ENCODE measurements around the gene FRYL.
A peak's percentile ranks its signal among the peaks of the same experiment; 100 is the strongest.

Gene FRYL

GRCh38 chr4:48781968-48782367, 1.9 kb upstream of the FRYL start:
- TF ChIP-seq CTCF (IDR thresholded peaks at IDR 0.05; ENCODE audit: insufficient read depth, low read length, poor library complexity, severe bottlenecking) = no peak
- no peak for TF ChIP-seq EZH2phosphoT487 (conservative IDR thresholded peaks at IDR 0.05; ENCODE audit: low read length)
- H3K9me2 ChIP-seq (replicated peaks; ENCODE audit: insufficient read depth, low read length) = no peaks in the 10 kb centered on the region
- H3K9me3 ChIP-seq (ENCODE audit: insufficient read depth, low read length) = no peaks in the 10 kb centered on the region
- H3F3A ChIP-seq (ENCODE audit: insufficient read depth) = peaks cover 11% of the 10 kb centered on the region
- peaks cover 30% of the 10 kb centered on the region for H3K79me2 ChIP-seq (ENCODE audit: insufficient read depth, low read length)
- no peak overlapping the region for H3K27ac ChIP-seq (ENCODE audit: low read depth, low read length)
- no peak overlapping the region for H2AFZ ChIP-seq (ENCODE audit: low read depth, low read length, severe bottlenecking)
- H3K27me3 ChIP-seq (ENCODE audit: low read length) = no peaks in the 10 kb centered on the region
- no peak overlapping the region for H3K4me3 ChIP-seq (ENCODE audit: insufficient read depth, low read length, poor library complexity, severe bottlenecking)
- no peaks in the 10 kb centered on the region for H3K36me3 ChIP-seq (ENCODE audit: low read length)
- H3K9ac ChIP-seq (ENCODE audit: low read length) = no peak overlapping the region
- peaks cover 20% of the 10 kb centered on the region for H4K20me1 ChIP-seq (ENCODE audit: low read depth, low read length)
- no peak overlapping the region for H3K4me2 ChIP-seq (ENCODE audit: low read depth, low read length, poor library complexity, severe bottlenecking)

GRCh38 chr4:48780865-48781214, 761 bp upstream of the FRYL start:
- peak overlapping the region; percentile 79 for H3K4me2 ChIP-seq (ENCODE audit: low read depth, low read length, poor library complexity, severe bottlenecking)
- H3K4me3 ChIP-seq (ENCODE audit: insufficient read depth, low read length, poor library complexity, severe bottlenecking) = peak overlapping the region; percentile 67
- H3K9me3 ChIP-seq (ENCODE audit: insufficient read depth, low read length) = no peaks in the 10 kb centered on the region
- H3K9me2 ChIP-seq (replicated peaks; ENCODE audit: insufficient read depth, low read length) = no peaks in the 10 kb centered on the region
- H3K36me3 ChIP-seq (ENCODE audit: low read length) = no peaks in the 10 kb centered on the region
- peak overlapping the region; percentile 60 for H3K9ac ChIP-seq (ENCODE audit: low read length)
- H2AFZ ChIP-seq (ENCODE audit: low read depth, low read length, severe bottlenecking) = peak overlapping the region; percentile 88
- TF ChIP-seq EZH2phosphoT487 (conservative IDR thresholded peaks at IDR 0.05; ENCODE audit: low read length) (no peak), CTCF (IDR thresholded peaks at IDR 0.05; ENCODE audit: insufficient read depth, low read length, poor library complexity, severe bottlenecking) (no peak)
- H4K20me1 ChIP-seq (ENCODE audit: low read depth, low read length) = peaks cover 28% of the 10 kb centered on the region
- no peak overlapping the region for H3K27ac ChIP-seq (ENCODE audit: low read depth, low read length)
- peaks cover 42% of the 10 kb centered on the region for H3K79me2 ChIP-seq (ENCODE audit: insufficient read depth, low read length)
- H3K27me3 ChIP-seq (ENCODE audit: low read length) = no peaks in the 10 kb centered on the region
- peaks cover 11% of the 10 kb centered on the region for H3F3A ChIP-seq (ENCODE audit: insufficient read depth)

- H4K20me1 ChIP-seq (ENCODE audit: low read depth, low read length) = peaks cover 38% of the 10 kb centered on the region
- peaks cover 57% of the 10 kb centered on the region for H3K79me2 ChIP-seq (ENCODE audit: insufficient read depth, low read length)
- H2AFZ ChIP-seq (ENCODE audit: low read depth, low read length, severe bottlenecking) = peak overlapping the region; percentile 88
These were observed 733 bp downstream of the FRYL start for GRCh38 chr4:48779095-48779997.

More at GRCh38 chr4:48779095-48779997, 733 bp downstream of the FRYL start:
- Histone ChIP-seq H3K27ac (ENCODE audit: low read depth, low read length) (peak overlapping the region; percentile 80), H3F3A (ENCODE audit: insufficient read depth) (peaks cover 11% of the 10 kb centered on the region), H3K4me2 (ENCODE audit: low read depth, low read length, poor library complexity, severe bottlenecking) (peak overlapping the region; percentile 97), H3K4me3 (ENCODE audit: insufficient read depth, low read length, poor library complexity, severe bottlenecking) (peak overlapping the region; percentile 92), H3K9me3 (ENCODE audit: insufficient read depth, low read length) (no peaks in the 10 kb centered on the region), H3K27me3 (ENCODE audit: low read length) (no peaks in the 10 kb centered on the region), H3K9ac (ENCODE audit: low read length) (peak overlapping the region; percentile 97), H3K9me2 (replicated peaks; ENCODE audit: insufficient read depth, low read length) (no peaks in the 10 kb centered on the region), H3K36me3 (ENCODE audit: low read length) (no peaks in the 10 kb centered on the region)
- TF ChIP-seq CTCF (IDR thresholded peaks at IDR 0.05; ENCODE audit: insufficient read depth, low read length, poor library complexity, severe bottlenecking) = no peak

Data from SU-DHL-6 (cell line).